Body of pancreas (tissue), 4 donors: ENCODE data around the gene PXDN.

Source experiments
- CTCF ChIP-seq, 7 experiments: fragments of 450-650 bp in 4 of 7; fragments of 200-600 bp in 3 of 7; sonication (generic) in 3 of 7; IDR thresholded peaks; one replicate each; pipeline ENCODE4 v1.5.1; 2016 to 2019; ENCODE audit warnings: antibody characterized with exemption in 7 of 7
- POLR2A ChIP-seq, 3 donors: fragments of 450-650 bp; IDR thresholded peaks; one replicate each; pipeline ENCODE4 v1.6.1; 2016; ENCODE audit warnings: antibody characterized with exemption in 3 of 3, mild to moderate bottlenecking in 2 of 3

DNA sequence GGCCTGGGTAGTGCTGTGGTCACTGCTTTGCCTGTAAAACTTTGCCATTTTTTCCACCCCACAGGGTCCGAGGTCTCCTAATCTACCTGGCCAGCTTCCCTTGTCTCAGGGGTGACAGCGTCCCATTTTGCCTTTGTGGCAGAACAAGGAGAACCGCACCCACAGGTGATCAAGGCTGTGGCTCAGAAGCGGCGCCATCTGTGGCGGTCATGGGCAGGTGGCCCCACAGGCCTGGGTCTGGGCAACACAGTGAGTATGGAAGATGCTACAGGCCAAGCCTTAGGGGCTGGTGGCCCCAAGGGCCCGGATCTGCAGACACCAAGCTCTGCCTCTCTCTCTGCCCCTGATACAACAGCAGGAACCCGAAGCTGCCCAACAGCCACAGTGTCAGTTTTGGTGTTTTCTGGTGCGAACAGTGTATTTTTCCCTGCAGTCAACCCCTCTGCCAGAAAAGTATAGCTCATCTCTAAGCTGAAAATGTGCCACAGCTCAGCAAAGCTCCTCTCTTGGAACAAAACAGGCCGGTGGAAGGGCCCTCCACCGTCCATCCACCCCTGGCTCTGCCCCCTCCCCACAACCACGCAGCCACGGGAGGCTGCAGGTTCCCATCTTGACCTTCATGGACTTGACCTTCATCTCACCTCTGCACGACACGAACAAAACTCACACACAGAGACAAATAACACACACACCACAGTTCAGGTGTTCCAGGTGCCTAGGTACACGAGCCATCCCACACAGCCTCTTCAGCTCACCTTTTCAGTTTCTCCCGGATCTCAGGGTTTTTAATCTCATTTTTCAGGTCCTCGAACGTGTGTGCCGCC, 96.7 kb downstream of the PXDN start:
- TF ChIP-seq CTCF (IDR thresholded peaks at IDR 0.05) (no peak), POLR2A (IDR thresholded peaks at IDR 0.05) (no peak)
